Measurements from ENCODE around the gene ATOH8. TPM values are rescaled to one million over a fixed set of nuclear protein-coding genes. Genes with fewer than 3 reads are reported as not detected.
"Not testable (repeated sequence)": the region's sequence is repeated elsewhere in the genome, so short reads cannot be mapped to it uniquely, and the experiment has no call there.

The ATOH8 gene
- total RNA-seq, 2 donors from 2014 or later, result 40.1 to 49.8 TPM

GRCh38 chr2:85828725-85829124 is 74.9 kb downstream of the ATOH8 start:
- no peak for DNase-seq (ENCODE audit: low spot score)
- no peak overlapping the region for H3K27ac ChIP-seq
- TF ChIP-seq POLR2A (IDR thresholded peaks at IDR 0.05), result no peak
- TF ChIP-seq CTCF (IDR thresholded peaks at IDR 0.05), result no peak
- no peak for TF ChIP-seq POLR2AphosphoS5 (IDR thresholded peaks at IDR 0.05)
- no peaks in the 10 kb centered on the region for H3K4me1 ChIP-seq (replicated peaks)
- no peaks in the 10 kb centered on the region for H3K9me3 ChIP-seq
- H3K27me3 ChIP-seq (replicated peaks; ENCODE audit: insufficient read depth), result no peaks in the 10 kb centered on the region
- WGBS, result 87% methylated on average over 7 of the region's 7 CpGs
- H3K36me3 ChIP-seq, result no peaks in the 10 kb centered on the region
- intact Hi-C loops (cut with DNase I), result no loop called here
- H3K4me3 ChIP-seq, result no peak overlapping the region

- DNase-seq (ENCODE audit: low spot score); intact Hi-C loops (cut with DNase I): not testable (repeated sequence)
- WGBS, result 93% methylated on average over 4 of the region's 4 CpGs
Measured at GRCh38 chr2:85829394-85829793, 75.6 kb downstream of the ATOH8 start.

DNA sequence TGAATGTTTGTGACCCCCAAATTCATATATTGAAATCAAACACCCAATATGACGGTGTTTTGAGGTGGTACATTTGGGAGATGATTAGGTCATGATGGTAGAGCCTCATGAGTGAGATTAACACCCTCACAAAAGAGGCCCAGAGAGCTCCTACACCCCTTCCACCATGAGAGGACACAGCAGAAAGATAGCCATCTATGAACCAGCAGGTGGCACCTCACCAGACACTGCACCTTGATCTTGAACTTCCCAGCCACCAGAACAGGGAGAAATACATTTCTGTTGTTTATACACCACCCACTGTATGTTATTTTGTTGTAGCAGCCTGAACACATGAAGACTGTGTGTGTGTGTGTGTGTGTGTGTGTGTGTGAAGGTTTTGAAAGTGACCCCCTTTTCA is 76.9 kb downstream of the ATOH8 start:
- 96% methylated on average over 1 of the region's 1 CpG for WGBS
- no peak for DNase-seq (ENCODE audit: low spot score)
- no peak for TF ChIP-seq POLR2A (IDR thresholded peaks at IDR 0.05)
- no peak for TF ChIP-seq POLR2AphosphoS5 (IDR thresholded peaks at IDR 0.05)
- no peak for TF ChIP-seq CTCF (IDR thresholded peaks at IDR 0.05)

More at GRCh38 chr2:85829394-85829793, 75.6 kb downstream of the ATOH8 start:
- not testable (repeated sequence) for H3K27me3 ChIP-seq (replicated peaks; ENCODE audit: insufficient read depth); H3K27ac ChIP-seq; H3K4me3 ChIP-seq; H3K4me1 ChIP-seq (replicated peaks); H3K36me3 ChIP-seq; H3K9me3 ChIP-seq

DNA sequence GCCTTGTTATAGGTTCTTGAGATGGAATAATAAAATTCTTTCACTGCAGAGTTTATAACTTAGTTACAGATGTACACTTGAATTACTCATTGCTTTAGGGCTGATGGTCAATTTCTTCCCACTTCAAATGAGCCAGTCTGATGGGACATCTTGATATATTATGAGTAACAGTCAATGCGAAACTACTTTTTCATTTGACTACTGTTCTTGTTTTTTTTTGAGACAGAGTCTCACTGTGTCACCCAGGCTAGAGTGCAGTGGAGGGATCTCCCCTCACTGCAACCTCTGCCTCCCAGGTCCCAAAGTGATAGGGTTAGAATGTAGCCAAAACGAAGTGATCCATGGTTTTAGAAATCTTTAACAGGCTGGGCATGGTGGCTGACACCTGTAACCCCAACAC is 77.9 kb downstream of the ATOH8 start:
- intact Hi-C loops (cut with DNase I), result no loop called here
- no peak for DNase-seq (ENCODE audit: low spot score)
- no peak for TF ChIP-seq CTCF (IDR thresholded peaks at IDR 0.05)
- TF ChIP-seq POLR2AphosphoS5 (IDR thresholded peaks at IDR 0.05), result no peak
- TF ChIP-seq POLR2A (IDR thresholded peaks at IDR 0.05), result no peak
- Histone ChIP-seq H3K9me3 (no peaks in the 10 kb centered on the region), H3K27ac (no peak overlapping the region), H3K4me1 (replicated peaks) (no peaks in the 10 kb centered on the region), H3K4me3 (no peak overlapping the region), H3K36me3 (no peaks in the 10 kb centered on the region), H3K27me3 (replicated peaks; ENCODE audit: insufficient read depth) (no peaks in the 10 kb centered on the region)
- WGBS, result 85% methylated on average over 2 of the region's 2 CpGs

More for the DNA sequence above, 76.9 kb downstream of the ATOH8 start:
- H3K9me3 ChIP-seq, result no peaks in the 10 kb centered on the region
- H3K27ac ChIP-seq, result no peak overlapping the region
- intact Hi-C loops (cut with DNase I), result no loop called here
- no peaks in the 10 kb centered on the region for H3K4me1 ChIP-seq (replicated peaks)
- no peaks in the 10 kb centered on the region for H3K27me3 ChIP-seq (replicated peaks; ENCODE audit: insufficient read depth)
- no peaks in the 10 kb centered on the region for H3K36me3 ChIP-seq
- H3K4me3 ChIP-seq, result no peak overlapping the region

GRCh38 chr2:85834466-85834865 is 80.7 kb downstream of the ATOH8 start:
- H3K4me1 ChIP-seq (replicated peaks), result no peaks in the 10 kb centered on the region
- H3K9me3 ChIP-seq, result no peaks in the 10 kb centered on the region
- no peak for DNase-seq (ENCODE audit: low spot score)
- TF ChIP-seq POLR2AphosphoS5 (IDR thresholded peaks at IDR 0.05), result no peak
- TF ChIP-seq POLR2A (IDR thresholded peaks at IDR 0.05), result no peak
- no peak for TF ChIP-seq CTCF (IDR thresholded peaks at IDR 0.05)
- intact Hi-C loops (cut with DNase I), result no loop called here
- H3K36me3 ChIP-seq, result no peaks in the 10 kb centered on the region
- H3K27ac ChIP-seq, result no peak overlapping the region
- no peaks in the 10 kb centered on the region for H3K27me3 ChIP-seq (replicated peaks; ENCODE audit: insufficient read depth)
- no peak overlapping the region for H3K4me3 ChIP-seq

Small RNA genes within 50 kb of the gene (microRNA-seq; reads per million reads assigned to microRNA genes)
- gene MIR6071, result not detected

Small RNA genes within 50 kb of the gene (small RNA-seq; reads per million reads assigned to genes)
- 0 reads per million in 2 donors for gene MIR6071
- gene RN7SKP83, result 0 reads per million in 2 donors
- gene RNU1-38P, result 0 reads per million in 2 donors

Other genes starting within 250 kb of the ATOH8 start
- gene MAT2A, start 214.8 kb upstream of the ATOH8 start, total RNA-seq, result 100 to 1,000 TPM; 103 to 134 TPM
- gene GGCX, start 192.5 kb upstream of the ATOH8 start, total RNA-seq, result 10 to 100 TPM; 17.8 to 52.7 TPM
- 100 to 1,000 TPM in 1 of 2 donors, 10 to 100 TPM in 1; 44.4 to 108 TPM for gene VAMP8, start 176.4 kb upstream of the ATOH8 start, total RNA-seq
- gene VAMP5, start 169.6 kb upstream of the ATOH8 start, total RNA-seq, result 10 to 100 TPM in 1 of 2 donors, 1 to 10 TPM in 1; 8.4 to 27.0 TPM
- gene RNF181, start 158.2 kb upstream of the ATOH8 start, total RNA-seq, result 100 to 1,000 TPM; 161 to 201 TPM
- 10 to 100 TPM; 17.4 to 32.3 TPM for gene TMEM150A, start 151.3 kb upstream of the ATOH8 start, total RNA-seq
- 10 to 100 TPM; 16.1 to 26.1 TPM for gene C2orf68, start 141.9 kb upstream of the ATOH8 start, total RNA-seq
- gene USP39, start 137.8 kb upstream of the ATOH8 start, total RNA-seq, result 10 to 100 TPM; 60.8 to 99.1 TPM
- gene SFTPB, start 85.8 kb upstream of the ATOH8 start, total RNA-seq, result under 1 TPM in 1 of 2 donors, not detected in 1; 0.59 TPM
- gene GNLY, start 59.6 kb upstream of the ATOH8 start, total RNA-seq, result under 1 TPM; 0.36 to 0.68 TPM
- gene ST3GAL5, start 135.0 kb downstream of the ATOH8 start, total RNA-seq, result 10 to 100 TPM; 24.7 to 38.6 TPM

Measured in prostate gland (tissue), 2 donors.